SK-N-SH (cell line): ENCODE results near the gene GRM1. TPM values are rescaled to one million over a fixed set of nuclear protein-coding genes. Genes with fewer than 3 reads are reported as not detected.

Experiments used
- CTCF ChIA-PET: fragments of 300-600, 350-600 bp; formaldehyde crosslinking; extraction: SDS; loops from one replicate; lab custom pipeline; 2021; lab: Yijun Ruan, JAX
- POLR2A ChIA-PET: fragments of 350-600 bp; sonication (Branson Sonifier 250); formaldehyde crosslinking; extraction: SDS; loops from one replicate; lab custom pipeline; 2020; ENCODE audit warnings: antibody characterized with exemption, inconsistent platforms; lab: Yijun Ruan, JAX
- DNase-seq: peaks from one replicate; pipeline ENCODE4 v3.0.0; 2012
- H2AFZ ChIP-seq: fragments of 200-600 bp; sonication (generic); 2 replicates; pipeline ENCODE4 v1.8.1; 2016; ENCODE audit warnings: antibody characterized with exemption, mild to moderate bottlenecking, low read depth
- H3F3A ChIP-seq: fragments of 200-600 bp; sonication (generic); replicated peaks from 2 replicates; pipeline ENCODE3; 2016; ENCODE audit warnings: antibody characterized with exemption, mild to moderate bottlenecking; ENCODE audit not compliant: insufficient read depth
- H3K27ac ChIP-seq, 2 experiments: fragments of 200-500 bp in 1 of 2; fragments of 200-600 bp in 1 of 2; sonication (Bioruptor generic) in 1 of 2; sonication (generic), shearing (Covaris generic) in 1 of 2; 2 replicates each; pipeline versions ENCODE4 v1.5.1 to v1.6.1; 2014 to 2016; ENCODE audit warnings: low read depth in 2 of 2, inconsistent platforms in 1 of 2, low read length in 1 of 2, mild to moderate bottlenecking in 1 of 2, mixed read lengths in 1 of 2
- H3K27me3 ChIP-seq: fragments of 200-600 bp; sonication (generic), shearing (Covaris generic); 2 replicates; pipeline ENCODE4 v1.6.1; 2016; ENCODE audit warnings: mixed run types; ENCODE audit not compliant: insufficient read depth
- H3K36me3 ChIP-seq, 2 experiments: fragments of 200-500 bp in 1 of 2; fragments of 200-600 bp in 1 of 2; sonication (Bioruptor generic) in 1 of 2; sonication (generic) in 1 of 2; replicated peaks in 1 of 2; 2 replicates each; pipeline versions ENCODE3 to v1.5.1; 2014 to 2016; ENCODE audit warnings: low read length in 1 of 2, mild to moderate bottlenecking in 1 of 2; ENCODE audit not compliant: insufficient read depth in 2 of 2, control insufficient read depth in 1 of 2
- H3K4me1 ChIP-seq, 2 experiments: fragments of 200-500 bp in 1 of 2; fragments of 200-600 bp in 1 of 2; sonication (Bioruptor generic) in 1 of 2; sonication (generic), shearing (Covaris generic) in 1 of 2; 2 replicates each; pipeline versions ENCODE4 v1.5.1 to v1.6.1; 2014 to 2016; ENCODE audit warnings: low read depth in 1 of 2, low read length in 1 of 2, mixed run types in 1 of 2; ENCODE audit not compliant: insufficient read depth in 2 of 2, control insufficient read depth in 1 of 2
- H3K4me2 ChIP-seq: fragments of 200-600 bp; sonication (generic), shearing (Covaris generic); 2 replicates; pipeline ENCODE4 v1.6.1; 2017; ENCODE audit warnings: mixed run types
- H3K4me3 ChIP-seq, 2 experiments: fragments of 200-500 bp in 1 of 2; fragments of 200-600 bp in 1 of 2; sonication (Bioruptor generic) in 1 of 2; sonication (generic), shearing (Covaris generic) in 1 of 2; 2 replicates each; pipeline versions ENCODE4 v1.5.1 to v1.8.1; 2014 to 2016; ENCODE audit warnings: low read depth in 2 of 2, inconsistent platforms in 1 of 2, low read length in 1 of 2, mild to moderate bottlenecking in 1 of 2, mixed read lengths in 1 of 2, moderate library complexity in 1 of 2
- H3K79me2 ChIP-seq: fragments of 200-600 bp; sonication (generic); 2 replicates; pipeline ENCODE4 v1.8.1; 2017; ENCODE audit warnings: mild to moderate bottlenecking; ENCODE audit not compliant: insufficient read depth
- H3K9ac ChIP-seq: fragments of 200-600 bp; sonication (generic); 2 replicates; pipeline ENCODE4 v1.6.1; 2017; ENCODE audit warnings: mixed run types
- H3K9me2 ChIP-seq: fragments of 200-600 bp; sonication (generic); 2 replicates; pipeline ENCODE4 v1.6.1; 2017; ENCODE audit warnings: mixed run types
- H3K9me3 ChIP-seq: fragments of 200-600 bp; sonication (generic); 2 replicates; pipeline ENCODE4 v1.6.1; 2017; ENCODE audit warnings: mixed run types, mild to moderate bottlenecking, moderate library complexity
- H4K20me1 ChIP-seq: fragments of 200-600 bp; sonication (generic); 2 replicates; pipeline ENCODE4 v1.6.1; 2017; ENCODE audit warnings: mild to moderate bottlenecking, mixed run types; ENCODE audit not compliant: insufficient read depth
- CHD2 ChIP-seq: fragments of 150-350 bp; IDR thresholded peaks from 2 replicates; pipeline ENCODE4 v1.6.1; 2018; ENCODE audit warnings: low read length; ENCODE audit not compliant: partially characterized antibody
- ELF1 ChIP-seq: IDR thresholded peaks from 2 replicates; pipeline ENCODE4 v1.4.0; 2012
- EP300 ChIP-seq, 2 experiments: IDR thresholded peaks; 2 replicates each; pipeline versions ENCODE4 v1.4.0 to v1.6.1; 2012; ENCODE audit warnings: borderline replicate concordance in 1 of 2, low read depth in 1 of 2, low read length in 1 of 2
- EZH2phosphoT487 ChIP-seq: fragments of 200-600 bp; sonication (generic); IDR thresholded peaks from 2 replicates; pipeline ENCODE4 v1.6.1; 2017; ENCODE audit warnings: low read depth, mixed run types, mild to moderate bottlenecking, antibody characterized with exemption, moderate library complexity, borderline replicate concordance
- FOSL2 ChIP-seq: IDR thresholded peaks from 2 replicates; pipeline ENCODE4 v1.4.0; 2012; ENCODE audit warnings: low read depth, mild to moderate bottlenecking, moderate library complexity, borderline replicate concordance
- FOXJ3 ChIP-seq: sonication (generic); formaldehyde crosslinking; IDR thresholded peaks from 2 replicates; pipeline ENCODE4 v1.5.1; 2020; ENCODE audit warnings: mild to moderate bottlenecking, missing genetic modification reagents
- GABPA ChIP-seq: IDR thresholded peaks from 2 replicates; pipeline ENCODE4 v1.4.0; 2012; ENCODE audit warnings: low read depth, mild to moderate bottlenecking
- GATA2 ChIP-seq: sonication (generic); formaldehyde crosslinking; IDR thresholded peaks from 2 replicates; pipeline ENCODE4 v1.5.0; 2020; ENCODE audit warnings: mild to moderate bottlenecking, missing genetic modification reagents
- IRF3 ChIP-seq: fragments of 150-350 bp; IDR thresholded peaks from 2 replicates; pipeline ENCODE4 v1.6.1; 2016; ENCODE audit warnings: mild to moderate bottlenecking, low read depth, low read length
- JUND ChIP-seq: IDR thresholded peaks from 2 replicates; pipeline ENCODE4 v1.4.0; 2012
- MAX ChIP-seq: IDR thresholded peaks from 2 replicates; pipeline ENCODE4 v1.4.0; 2012; ENCODE audit warnings: low read depth
- MEF2A ChIP-seq: IDR thresholded peaks from 2 replicates; pipeline ENCODE4 v1.4.0; 2012; ENCODE audit warnings: low read depth, borderline replicate concordance
- MXI1 ChIP-seq: IDR thresholded peaks from 2 replicates; pipeline ENCODE4 v1.6.1; 2012; ENCODE audit warnings: mild to moderate bottlenecking, low read depth, low read length, improper control_type of control experiment
- NFIC ChIP-seq: IDR thresholded peaks from 2 replicates; pipeline ENCODE4 v1.4.0; 2012; ENCODE audit warnings: borderline replicate concordance
- NRF1 ChIP-seq: IDR thresholded peaks from 2 replicates; pipeline ENCODE4 v1.6.1; 2012; ENCODE audit warnings: low read depth, mild to moderate bottlenecking, low read length
- PBX3 ChIP-seq: IDR thresholded peaks from 2 replicates; pipeline ENCODE4; 2012
- RAD21 ChIP-seq: IDR thresholded peaks from 2 replicates; pipeline ENCODE4 v1.6.1; 2012; ENCODE audit warnings: mild to moderate bottlenecking, low read length
- RCOR1 ChIP-seq: fragments of 150-350 bp; IDR thresholded peaks from 2 replicates; pipeline ENCODE4 v1.6.1; 2017; ENCODE audit warnings: antibody characterized with exemption, low read length
- RFX5 ChIP-seq: IDR thresholded peaks from 2 replicates; pipeline ENCODE4 v1.6.1; 2012; ENCODE audit warnings: mild to moderate bottlenecking, improper control_type of control experiment, low read length
- RXRA ChIP-seq: IDR thresholded peaks from 2 replicates; pipeline ENCODE4 v1.4.0; 2012; ENCODE audit warnings: low read depth, mild to moderate bottlenecking, borderline replicate concordance
- SIN3A ChIP-seq: IDR thresholded peaks from 2 replicates; pipeline ENCODE4 v1.6.1; 2012; ENCODE audit warnings: low read depth, mild to moderate bottlenecking, low read length, moderate library complexity, borderline replicate concordance
- TAF1 ChIP-seq: IDR thresholded peaks from 2 replicates; pipeline ENCODE4 v1.6.1; 2012; ENCODE audit warnings: low read depth, mild to moderate bottlenecking, low read length, moderate library complexity, borderline replicate concordance
- TCF12 ChIP-seq: IDR thresholded peaks from 2 replicates; pipeline ENCODE4 v1.4.0; 2012
- TEAD4 ChIP-seq: IDR thresholded peaks from 2 replicates; pipeline ENCODE4 v1.4.0; 2012; ENCODE audit warnings: mild to moderate bottlenecking, borderline replicate concordance; ENCODE audit not compliant: insufficient read depth
- USF2 ChIP-seq: fragments of 150-350 bp; IDR thresholded peaks from 2 replicates; pipeline ENCODE4 v1.6.1; 2017; ENCODE audit warnings: antibody characterized with exemption, low read length, low read depth, borderline replicate concordance
- YY1 ChIP-seq: IDR thresholded peaks from 2 replicates; pipeline ENCODE4 v1.4.0; 2012; ENCODE audit warnings: low read depth, mild to moderate bottlenecking
- WGBS: methylation state at CpG from one replicate; pipeline ENCODE4 v1.1.6; 2017; ENCODE audit warnings: low lambda C conversion rate; 5-methylcytosine and 5-hydroxymethylcytosine counted together
- polyA plus RNA-seq, 3 experiments: library from polyadenylated mRNA; depleted of rRNA; stranded (reverse); fragments of >200 nt; gene quantifications; 2 replicates each; pipeline ENCODE4 v1.2.3, GENCODE V29; 2012

GRM1 gene
- polyA plus RNA-seq, 1 of the 3 experiments (the other 2 are of a cell fraction) = 0.05 TPM

GRCh38 chr6:146097586-146097985, 68.7 kb downstream of the GRM1 start:
- Histone ChIP-seq H3K9me3 (no peaks in the 10 kb centered on the region), H3K9me2 (no peaks in the 10 kb centered on the region), H3K79me2 (no peaks in the 10 kb centered on the region), H3K9ac (no peak overlapping the region), H4K20me1 (no peaks in the 10 kb centered on the region), H3K27me3 (no peaks in the 10 kb centered on the region), H3F3A (no peaks in the 10 kb centered on the region), H3K36me3 (no peaks in the 10 kb centered on the region), H2AFZ (no peak overlapping the region), H3K4me1 (no peaks in the 10 kb centered on the region), H3K27ac (no peak overlapping the region), H3K4me3 (no peak overlapping the region), H3K4me2 (no peak overlapping the region)
- POLR2A ChIA-PET = no interaction called here
- 38% methylated on average over 2 of the region's 2 CpGs for WGBS
- CTCF ChIA-PET = no interaction called here
- TF ChIP-seq TEAD4 (no peak), SIN3A (no peak), TAF1 (no peak), NRF1 (no peak), MEF2A (no peak), RXRA (no peak), PBX3 (no peak), RCOR1 (no peak), EP300 (IDR thresholded peaks at IDR 0.05; ENCODE audit: borderline replicate concordance in 1 of 2, low read depth in 1 of 2, low read length in 1 of 2) (no peak), YY1 (no peak), TCF12 (no peak), GABPA (no peak), ELF1 (no peak), MAX (no peak), NFIC (no peak), CHD2 (no peak), IRF3 (no peak), JUND (no peak)
- no peak for DNase-seq

- no peak for TF ChIP-seq RFX5
- TF ChIP-seq MAX = no peak
- TF ChIP-seq TAF1 = no peak
- TF ChIP-seq RXRA = no peak
- no peak for TF ChIP-seq ELF1
- no peak for TF ChIP-seq MXI1
- TF ChIP-seq FOXJ3 (CRISPR knock-in tag) = no peak
- TF ChIP-seq EZH2phosphoT487 = no peak
- TF ChIP-seq GABPA = no peak
- no peak for TF ChIP-seq GATA2 (CRISPR knock-in tag)
- TF ChIP-seq FOSL2 = no peak
- TF ChIP-seq EP300 (IDR thresholded peaks at IDR 0.05; ENCODE audit: borderline replicate concordance in 1 of 2, low read depth in 1 of 2, low read length in 1 of 2) = no peak
- no peak for TF ChIP-seq USF2
- no peak for TF ChIP-seq SIN3A
- TF ChIP-seq RAD21 = no peak
- TF ChIP-seq JUND = no peak
- TF ChIP-seq NFIC = no peak
- TF ChIP-seq NRF1 = no peak
- H3K9ac ChIP-seq = no peak overlapping the region
- H3K4me1 ChIP-seq = no peaks in the 10 kb centered on the region
- no peaks in the 10 kb centered on the region for H3K36me3 ChIP-seq
- no peak for DNase-seq
- no peaks in the 10 kb centered on the region for H3K9me3 ChIP-seq
- no peak overlapping the region for H2AFZ ChIP-seq
- WGBS = 28% methylated on average over 1 of the region's 1 CpG
- H3K79me2 ChIP-seq = no peaks in the 10 kb centered on the region
- no peaks in the 10 kb centered on the region for H3K27me3 ChIP-seq
- H3K27ac ChIP-seq = no peak overlapping the region
- H3F3A ChIP-seq = no peaks in the 10 kb centered on the region
- H3K9me2 ChIP-seq = no peaks in the 10 kb centered on the region
- ChIA-PET CTCF (interaction anchor here (1.1 kb wide), 1 partner anchor 1758 kb away, joined by 3 read pairs; no protein-coding TSS in a partner anchor), POLR2A (no interaction called here)
- H3K4me3 ChIP-seq = no peak overlapping the region
- H4K20me1 ChIP-seq = no peaks in the 10 kb centered on the region
- H3K4me2 ChIP-seq = no peak overlapping the region
Observed at GRCh38 chr6:146100776-146101175, 71.9 kb downstream of the GRM1 start.
